GM15510 (cell line): ENCODE results near the gene LSM14A.
A peak's percentile ranks its signal among the peaks of the same experiment; 100 is the strongest.

Experiments
- POLR2A ChIP-seq: IDR thresholded peaks from 3 replicates; pipeline ENCODE4 v1.6.1; 2011; ENCODE audit warnings: borderline replicate concordance; ENCODE audit not compliant: insufficient read length; ENCODE audit errors: extremely low read depth

The LSM14A gene

GRCh38 chr19:34260771-34261173 lies 88.5 kb downstream of the LSM14A start:
- no peak for TF ChIP-seq POLR2A

DNA sequence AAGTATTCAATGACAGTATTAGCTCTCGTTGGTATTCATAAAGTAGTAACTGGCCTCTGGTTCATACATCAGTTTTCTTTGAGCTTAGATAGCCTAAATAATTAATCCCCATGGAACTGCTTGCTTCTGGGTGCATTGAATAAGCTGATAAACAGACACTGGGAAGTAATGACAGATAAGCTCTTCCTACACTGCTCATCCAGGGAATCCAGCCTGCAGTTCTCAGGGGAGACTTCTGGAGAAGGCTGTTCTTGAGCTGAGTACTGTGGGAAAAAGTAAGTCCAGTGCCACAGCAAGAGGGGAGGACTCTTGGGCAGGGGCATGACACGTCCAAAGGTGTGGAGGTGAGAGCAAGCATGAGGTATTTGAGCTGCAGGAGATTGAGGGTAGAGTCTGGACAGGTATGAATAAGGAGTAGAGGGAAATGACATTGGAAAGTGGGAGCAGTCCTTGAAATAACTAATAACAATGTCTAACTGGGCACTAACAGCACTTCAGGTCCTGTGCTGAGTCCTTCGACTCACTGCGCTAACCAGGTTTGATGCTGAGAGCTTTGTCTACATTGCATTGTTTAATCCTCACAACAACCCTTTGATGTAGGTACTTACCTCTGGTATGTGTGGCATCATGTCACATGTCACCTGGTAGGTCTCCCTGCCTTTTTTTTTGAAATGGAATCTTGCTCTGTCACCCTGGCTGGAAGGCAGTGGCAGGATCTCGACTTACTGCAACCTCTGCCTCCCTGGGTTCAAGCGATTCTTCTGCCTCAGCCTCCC lies 89.2 kb downstream of the LSM14A start:
- no peak for TF ChIP-seq POLR2A

DNA sequence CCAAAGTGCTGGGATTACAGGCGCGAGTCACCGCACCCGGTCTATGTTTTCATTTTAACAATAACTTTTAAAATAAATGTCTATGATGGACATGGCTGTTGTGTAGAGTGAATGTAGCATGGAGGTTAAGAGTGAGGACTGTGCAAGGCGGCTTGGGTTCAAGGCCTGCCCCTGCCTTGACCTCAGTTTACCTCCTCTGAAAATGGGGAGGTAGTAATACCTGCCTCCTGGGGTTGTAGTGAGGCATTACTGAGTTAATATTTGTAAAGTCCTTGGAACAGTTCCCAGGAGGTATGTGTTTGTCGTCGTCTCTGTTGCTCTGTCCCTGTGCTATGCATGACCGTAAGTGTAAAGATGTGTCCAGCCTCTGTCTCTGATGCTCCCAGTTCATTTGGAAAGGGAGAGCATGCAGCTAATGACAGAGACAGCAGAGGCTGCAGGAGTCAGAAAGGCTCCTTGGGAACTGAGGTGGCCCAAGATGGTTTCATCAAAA lies 91.5 kb downstream of the LSM14A start:
- TF ChIP-seq POLR2A = no peak

GRCh38 chr19:34265221-34265650 lies 92.9 kb downstream of the LSM14A start:
- no peak for TF ChIP-seq POLR2A

GRCh38 chr19:34269081-34269480 lies 96.8 kb downstream of the LSM14A start:
- TF ChIP-seq POLR2A = no peak

GRCh38 chr19:34269489-34269888 lies 97.2 kb downstream of the LSM14A start:
- no peak for TF ChIP-seq POLR2A

DNA sequence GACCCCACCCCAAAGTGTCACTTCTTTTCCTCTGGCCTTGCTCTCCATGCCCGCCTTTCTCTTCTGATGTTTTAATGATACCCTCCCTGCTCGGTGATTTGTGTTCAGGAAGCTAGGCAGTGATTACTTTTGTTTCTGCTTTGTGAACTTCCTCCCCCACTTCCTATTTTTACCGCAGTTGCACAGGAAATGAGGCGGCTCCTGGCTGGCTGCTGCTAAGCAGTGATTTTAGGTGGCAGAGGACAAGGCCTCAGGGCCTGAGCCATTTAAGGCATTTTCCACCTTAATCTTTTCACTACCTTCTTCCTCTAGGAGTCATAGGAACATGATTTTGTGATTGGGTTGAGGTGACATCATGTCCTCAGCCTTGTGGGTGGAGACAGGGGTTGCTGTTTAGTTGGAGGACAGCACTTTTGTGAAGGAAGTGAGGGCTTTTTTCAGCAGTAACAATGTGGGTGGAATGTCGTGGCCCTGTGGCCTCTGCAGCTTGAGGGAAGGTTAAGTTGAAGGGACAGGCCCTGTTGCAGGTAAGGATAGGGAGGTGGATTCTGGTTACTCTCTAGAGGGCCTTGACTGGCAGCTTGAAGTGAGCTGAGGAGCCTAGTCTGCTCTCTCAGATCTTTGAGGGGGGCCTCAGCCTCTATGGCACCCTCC lies 97.8 kb downstream of the LSM14A start:
- TF ChIP-seq POLR2A = peak; percentile 24

DNA sequence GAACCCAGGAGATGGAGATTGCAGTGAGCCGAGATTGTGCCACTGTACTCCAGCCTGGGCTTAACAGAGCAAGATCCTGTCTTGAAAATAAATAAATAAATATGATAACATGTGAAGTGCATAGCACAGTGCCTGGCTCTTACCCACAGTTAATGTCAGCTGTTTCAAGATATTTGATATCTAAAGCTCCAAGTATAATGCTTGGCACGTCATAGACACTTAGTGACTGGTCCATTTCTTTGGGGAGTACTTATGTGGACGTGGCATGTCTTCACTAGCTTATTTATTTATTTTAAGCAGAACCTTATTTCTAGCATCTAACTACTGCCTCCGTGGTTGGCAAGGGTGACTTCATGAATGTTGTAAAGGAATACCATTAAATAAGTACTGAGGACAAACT lies 100.8 kb downstream of the LSM14A start:
- no peak for TF ChIP-seq POLR2A

DNA sequence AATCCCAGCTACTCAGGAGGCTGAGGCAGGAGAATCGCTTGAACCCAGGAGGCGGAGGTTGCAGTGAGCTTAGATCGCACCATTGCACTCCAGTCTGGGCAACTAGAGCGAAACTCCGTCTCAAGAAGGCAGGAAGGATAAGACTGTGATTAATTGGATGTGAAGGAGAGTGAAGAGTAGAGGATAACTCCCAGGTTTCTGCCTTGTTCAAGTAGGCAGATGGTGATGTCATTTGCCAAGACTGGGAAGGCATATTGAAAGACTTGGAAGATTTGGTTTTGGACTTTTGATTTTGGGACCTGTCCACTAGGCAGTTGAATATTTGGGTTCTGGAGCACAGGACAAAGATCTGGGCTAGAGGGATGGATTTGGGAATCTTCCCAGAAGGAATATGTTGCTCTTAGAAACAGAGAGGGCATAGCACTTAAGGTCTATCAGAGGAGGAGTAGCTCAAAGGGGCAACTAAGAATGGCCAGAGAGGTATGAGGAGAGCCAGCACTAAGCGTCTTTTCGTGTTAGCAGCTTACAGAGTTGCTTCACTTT lies 102.1 kb downstream of the LSM14A start:
- no peak for TF ChIP-seq POLR2A

DNA sequence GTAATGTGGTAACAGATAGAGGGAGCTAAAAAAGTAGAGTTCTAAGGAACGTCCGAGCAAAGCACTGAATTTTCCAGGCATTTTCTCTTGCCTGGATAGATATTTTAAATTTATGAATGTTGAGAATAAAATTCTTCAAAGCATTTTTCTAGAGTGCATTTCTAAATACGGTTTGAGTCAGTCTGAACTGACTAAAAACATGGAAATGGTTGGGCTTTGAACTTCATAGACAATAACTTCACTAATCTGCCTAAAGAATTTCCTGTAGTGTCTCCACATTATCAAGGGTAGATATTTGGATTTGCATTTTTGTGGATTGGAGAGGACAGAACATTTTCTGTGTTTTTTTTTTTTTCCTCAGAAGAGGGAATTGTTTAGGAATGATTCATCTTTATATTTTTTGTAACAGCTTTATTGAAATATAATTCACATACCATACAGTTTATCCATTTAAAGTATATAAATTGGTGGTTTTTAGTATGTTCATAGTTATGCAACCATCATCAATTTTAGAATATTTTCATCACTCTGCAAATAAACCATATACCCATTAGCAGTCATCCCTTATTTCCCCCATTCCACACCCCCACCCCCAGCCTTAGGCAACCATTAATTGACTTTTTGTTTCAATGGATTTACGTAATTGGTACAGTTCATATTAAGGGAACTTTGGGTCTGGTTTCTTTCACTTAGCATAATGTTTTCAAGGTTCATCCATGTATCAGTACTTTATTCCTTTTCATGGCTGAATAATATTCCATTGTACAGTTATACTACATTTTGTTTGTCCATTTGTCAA lies 102.7 kb downstream of the LSM14A start:
- no peak for TF ChIP-seq POLR2A

DNA sequence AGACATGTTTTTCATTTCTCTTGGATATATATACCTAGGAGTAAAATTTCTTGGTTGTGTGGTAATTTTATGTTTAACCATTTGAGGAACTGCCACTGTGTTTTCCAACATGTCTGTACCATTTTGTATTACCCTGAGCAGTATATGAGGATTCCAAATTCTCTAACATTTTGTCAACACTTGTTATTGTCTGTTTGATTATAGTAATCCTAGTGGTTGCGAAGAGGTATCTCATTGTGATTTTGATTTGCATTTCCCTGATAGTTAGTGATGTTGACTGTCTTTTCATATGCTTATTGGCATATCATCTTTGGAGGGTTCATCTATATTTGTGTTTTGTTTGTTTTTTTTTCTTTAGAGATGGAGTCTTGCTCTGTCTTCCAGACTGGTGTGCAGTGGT lies 103.4 kb downstream of the LSM14A start:
- no peak for TF ChIP-seq POLR2A

DNA sequence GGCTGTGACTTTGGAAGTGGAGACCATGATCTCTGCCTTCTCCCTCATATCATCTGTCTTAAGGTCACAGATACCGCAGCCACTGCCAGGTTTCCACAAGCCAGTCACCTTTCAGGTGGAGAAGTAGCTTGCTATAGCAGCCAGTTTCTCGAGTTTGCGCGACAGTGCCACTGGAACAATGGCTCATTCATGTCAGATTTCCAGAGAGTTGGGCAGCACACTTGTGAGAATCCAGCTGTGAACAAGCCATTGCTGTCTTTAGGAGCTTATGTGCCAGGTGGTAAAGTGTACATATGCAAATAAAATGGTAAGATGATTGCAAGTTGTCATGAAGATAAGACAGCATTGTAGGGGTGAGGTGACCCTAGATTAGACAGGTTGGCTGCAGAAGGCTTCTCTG lies 104.3 kb downstream of the LSM14A start:
- no peak for TF ChIP-seq POLR2A

GRCh38 chr19:34277244-34277643 lies 104.9 kb downstream of the LSM14A start:
- TF ChIP-seq POLR2A = no peak

GRCh38 chr19:34278783-34279182 lies 106.5 kb downstream of the LSM14A start:
- no peak for TF ChIP-seq POLR2A
